ENCODE results near the gene RUFY1. TPM values are rescaled to one million over a fixed set of nuclear protein-coding genes. Genes with fewer than 3 reads are reported as not detected.
A peak's percentile ranks its signal among the peaks of the same experiment; 100 is the strongest.

RUFY1 gene
- total and polyA plus RNA-seq, 2 experiments from 2014 or later = 38.6 to 42.3 TPM

- Histone ChIP-seq H3K27me3 (no peaks in the 10 kb centered on the region), H3K79me2 (no peaks in the 10 kb centered on the region), H3K4me3 (no peak overlapping the region), H3K27ac (peak overlapping the region; percentile 57), H3K4me2 (no peak overlapping the region), H4K20me1 (ENCODE audit: insufficient read depth, poor library complexity, severe bottlenecking) (peaks cover 19% of the 10 kb centered on the region), H2AFZ (no peak overlapping the region), H3K9me2 (replicated peaks; ENCODE audit: insufficient read depth) (no peaks in the 10 kb centered on the region), H3K4me1 (ENCODE audit: insufficient read depth) (no peaks in the 10 kb centered on the region), H3K36me3 (replicated peaks; ENCODE audit: insufficient read depth, low read depth) (no peaks in the 10 kb centered on the region), H3K9me3 (ENCODE audit: low read depth) (no peaks in the 10 kb centered on the region)
- WGBS (ENCODE audit: low lambda C conversion rate, missing lambda C conversion rate) = 68% methylated on average over 10 of the region's 10 CpGs
- no peak for TF ChIP-seq EZH2 (IDR thresholded peaks at IDR 0.05; ENCODE audit: borderline replicate concordance)
- no peak for TF ChIP-seq EZH2phosphoT487 (IDR thresholded peaks at IDR 0.05; ENCODE audit: low read depth, severe bottlenecking, unreplicated experiment)
- TF ChIP-seq CTCF (IDR thresholded peaks at IDR 0.05; ENCODE audit: poor library complexity) = no peak
- peak; percentile 48 for DNase-seq (ENCODE audit: low spot score)
Observed at GRCh38 chr5:179605026-179605833, 54.9 kb downstream of the RUFY1 start.

- no peak overlapping the region for H2AFZ ChIP-seq
- peak overlapping the region; percentile 57 for H3K27ac ChIP-seq
- no peaks in the 10 kb centered on the region for H3K9me2 ChIP-seq (replicated peaks; ENCODE audit: insufficient read depth)
- H3K4me3 ChIP-seq = no peak overlapping the region
- peaks cover 2% of the 10 kb centered on the region for H3K79me2 ChIP-seq
- no peak overlapping the region for H3K4me2 ChIP-seq
- TF ChIP-seq EZH2phosphoT487 (IDR thresholded peaks at IDR 0.05; ENCODE audit: low read depth, severe bottlenecking, unreplicated experiment) = no peak
- TF ChIP-seq CTCF (IDR thresholded peaks at IDR 0.05; ENCODE audit: poor library complexity) = no peak
- TF ChIP-seq EZH2 (IDR thresholded peaks at IDR 0.05; ENCODE audit: borderline replicate concordance) = no peak
- no peak for DNase-seq (ENCODE audit: low spot score)
- H3K4me1 ChIP-seq (ENCODE audit: insufficient read depth) = no peaks in the 10 kb centered on the region
- 92% methylated on average over 21 of the region's 21 CpGs for WGBS (ENCODE audit: low lambda C conversion rate, missing lambda C conversion rate)
- H3K9me3 ChIP-seq (ENCODE audit: low read depth) = no peaks in the 10 kb centered on the region
- H3K36me3 ChIP-seq (replicated peaks; ENCODE audit: insufficient read depth, low read depth) = no peaks in the 10 kb centered on the region
- H3K27me3 ChIP-seq = no peaks in the 10 kb centered on the region
- H4K20me1 ChIP-seq (ENCODE audit: insufficient read depth, poor library complexity, severe bottlenecking) = peaks cover 30% of the 10 kb centered on the region
Observed at GRCh38 chr5:179606071-179606909, 55.9 kb downstream of the RUFY1 start.

GRCh38 chr5:179606910-179607159, 56.5 kb downstream of the RUFY1 start:
- Histone ChIP-seq H3K9me2 (replicated peaks; ENCODE audit: insufficient read depth) (no peaks in the 10 kb centered on the region), H2AFZ (no peak overlapping the region), H3K27me3 (no peaks in the 10 kb centered on the region), H3K9me3 (ENCODE audit: low read depth) (no peaks in the 10 kb centered on the region), H4K20me1 (ENCODE audit: insufficient read depth, poor library complexity, severe bottlenecking) (peaks cover 35% of the 10 kb centered on the region), H3K4me3 (no peak overlapping the region), H3K79me2 (peaks cover 5% of the 10 kb centered on the region), H3K36me3 (replicated peaks; ENCODE audit: insufficient read depth, low read depth) (no peaks in the 10 kb centered on the region), H3K27ac (no peak overlapping the region), H3K4me1 (ENCODE audit: insufficient read depth) (no peaks in the 10 kb centered on the region), H3K4me2 (no peak overlapping the region)
- DNase-seq (ENCODE audit: low spot score) = no peak
- WGBS (ENCODE audit: low lambda C conversion rate, missing lambda C conversion rate) = 95% methylated on average over 6 of the region's 6 CpGs
- no peak for TF ChIP-seq CTCF (IDR thresholded peaks at IDR 0.05; ENCODE audit: poor library complexity)
- TF ChIP-seq EZH2 (IDR thresholded peaks at IDR 0.05; ENCODE audit: borderline replicate concordance) = no peak
- TF ChIP-seq EZH2phosphoT487 (IDR thresholded peaks at IDR 0.05; ENCODE audit: low read depth, severe bottlenecking, unreplicated experiment) = no peak

Data from hepatocyte (in vitro differentiated cells).